Stimulated activated CD4-positive, alpha-beta T cell treated with anti-CD3 and anti-CD28 coated beads, Interleukin-4, amount 100 ng/mL, for 24 hours (primary cell): ENCODE results near the gene ARHGAP8.

Experiments
- DNase-seq: peaks from one replicate; pipeline ENCODE4 v3.0.0-alpha.2; 2020

ARHGAP8 gene

DNA sequence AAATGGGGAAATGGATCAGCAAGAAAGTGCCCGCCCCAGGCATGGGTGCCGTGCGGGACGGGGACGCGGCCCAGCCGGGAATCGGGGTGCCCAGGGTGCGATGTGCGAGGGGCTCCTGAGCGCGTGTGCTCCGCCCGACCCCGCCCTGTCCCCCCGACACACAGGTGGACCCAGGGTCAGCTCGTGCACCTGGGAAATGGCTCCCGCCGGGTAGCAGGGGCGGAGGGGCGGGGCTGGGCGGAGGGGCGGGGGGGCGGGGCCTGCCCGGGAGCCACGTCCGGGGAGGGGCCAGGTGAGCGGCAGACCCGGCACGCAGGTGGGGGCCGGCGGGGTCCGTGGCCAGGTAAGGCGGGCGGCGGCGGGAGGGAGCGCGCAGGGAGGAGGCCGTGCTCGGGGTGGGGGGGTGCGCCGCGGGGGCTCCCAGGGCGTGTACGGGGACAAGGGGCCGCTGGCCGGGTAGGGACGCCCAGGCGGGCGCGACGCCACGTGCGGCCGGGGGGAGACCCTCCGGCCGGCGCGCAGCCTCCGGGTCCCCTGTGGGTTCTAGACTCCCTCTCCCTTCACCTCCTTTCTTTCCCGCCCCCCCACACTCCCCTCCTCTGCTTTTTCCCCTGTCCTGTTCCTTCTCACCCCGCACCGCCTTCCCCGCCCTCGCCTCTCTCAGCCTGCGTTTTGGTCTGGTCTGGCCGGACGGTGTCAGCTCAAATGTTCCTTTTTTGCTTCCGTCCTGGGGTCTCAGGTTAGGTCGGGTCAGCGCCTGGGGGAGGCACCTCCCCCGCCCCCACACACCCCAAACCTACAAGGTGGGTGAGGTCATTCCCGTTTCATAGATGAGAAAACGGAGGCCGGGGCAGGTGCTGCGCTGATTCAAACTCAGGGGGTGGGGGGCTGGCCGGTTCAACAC is at the start of gene ARHGAP8:
ARHGAP8 (plus strand) TSS at position 291 of the 904 bp plus-strand sequence. CDS start 33,953 bp downstream, outside the sequence.
- DNase-seq: no peak

DNA sequence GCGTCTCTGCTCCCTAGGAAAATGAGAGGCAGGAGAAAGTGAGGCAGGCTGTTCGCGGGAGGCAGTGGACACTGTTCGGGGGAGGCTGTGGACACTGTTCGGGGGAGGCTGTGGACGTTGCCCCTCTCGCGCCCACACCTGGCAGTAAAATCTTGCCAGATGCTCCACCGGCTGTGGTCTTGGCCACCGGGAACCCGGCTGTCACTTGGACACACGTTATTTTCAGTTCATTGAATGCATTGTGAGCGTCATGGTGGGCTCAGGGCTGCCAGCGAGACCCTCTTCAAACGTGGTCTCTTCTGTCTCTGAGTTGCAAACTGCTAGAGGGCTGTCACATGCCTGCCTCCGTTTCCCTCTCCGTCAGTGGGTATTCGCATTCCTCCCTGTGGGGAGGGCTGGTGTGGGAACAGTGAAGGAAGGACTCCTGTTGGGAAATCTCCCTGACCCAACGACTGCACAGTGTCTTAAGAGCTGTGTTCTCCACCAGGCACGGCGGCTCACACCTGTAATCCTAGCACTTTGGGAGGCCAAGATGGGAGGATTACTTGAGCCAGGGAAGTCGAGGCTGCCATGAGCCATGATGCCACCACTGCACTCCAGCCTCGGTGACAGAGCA is 49.0 kb upstream of the ARHGAP8 start:
- no peak for DNase-seq

DNA sequence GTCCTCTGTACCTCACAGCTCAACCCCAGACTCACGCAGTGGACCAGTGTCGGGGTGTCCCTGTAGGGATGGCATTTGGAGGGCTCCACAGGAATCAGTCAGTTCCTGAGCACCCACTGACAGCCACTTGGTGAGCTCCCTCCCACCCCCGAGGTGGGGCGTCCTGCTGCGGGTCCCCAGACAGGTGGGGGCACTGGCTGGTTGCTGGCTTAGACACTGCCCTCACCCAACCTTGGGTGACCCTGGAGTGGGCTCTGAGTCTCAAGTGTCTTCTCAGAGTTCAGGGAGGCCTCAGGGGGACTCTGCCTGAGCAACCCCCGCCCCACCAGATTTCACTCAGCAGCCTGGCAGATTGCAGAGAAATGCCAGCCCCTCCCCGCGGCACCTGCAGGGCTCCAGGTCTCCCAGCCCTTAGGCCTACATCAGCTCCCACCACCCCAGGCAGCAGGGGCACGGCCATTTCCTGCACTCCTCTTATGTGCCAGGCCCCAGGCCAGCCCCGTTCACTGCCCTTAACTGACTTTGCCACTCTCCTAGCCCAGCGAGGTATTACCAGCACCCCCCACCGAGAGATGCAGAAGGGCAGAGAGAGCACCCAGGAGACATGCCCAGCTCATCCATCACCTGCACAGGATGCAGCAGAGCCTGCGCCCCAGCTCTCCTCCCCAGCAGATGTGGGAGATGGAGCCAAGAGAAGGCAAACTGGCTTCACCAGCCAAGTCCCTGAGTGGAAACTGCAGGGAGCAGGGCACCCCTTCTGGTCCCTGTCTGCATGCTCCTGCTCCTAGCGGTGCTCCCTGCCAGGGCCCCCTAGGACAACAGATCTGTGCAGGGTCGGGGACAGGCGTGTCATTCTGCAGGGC is 48.0 kb upstream of the ARHGAP8 start:
- no peak for DNase-seq

DNA sequence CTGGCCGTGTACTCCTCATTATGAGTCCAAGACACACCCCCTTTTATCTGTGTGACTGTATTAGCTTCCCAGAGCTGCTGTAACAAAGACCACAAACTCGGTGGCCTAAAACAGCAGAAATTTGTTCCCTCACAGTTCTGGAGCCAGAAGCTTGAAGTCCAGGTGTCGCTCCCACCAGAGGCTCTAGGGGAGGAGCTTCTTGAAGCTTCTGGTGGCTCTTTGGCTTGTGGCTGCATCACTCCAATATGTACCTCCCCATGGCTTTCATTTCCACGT is 47.4 kb upstream of the ARHGAP8 start:
- DNase-seq: no peak

DNA sequence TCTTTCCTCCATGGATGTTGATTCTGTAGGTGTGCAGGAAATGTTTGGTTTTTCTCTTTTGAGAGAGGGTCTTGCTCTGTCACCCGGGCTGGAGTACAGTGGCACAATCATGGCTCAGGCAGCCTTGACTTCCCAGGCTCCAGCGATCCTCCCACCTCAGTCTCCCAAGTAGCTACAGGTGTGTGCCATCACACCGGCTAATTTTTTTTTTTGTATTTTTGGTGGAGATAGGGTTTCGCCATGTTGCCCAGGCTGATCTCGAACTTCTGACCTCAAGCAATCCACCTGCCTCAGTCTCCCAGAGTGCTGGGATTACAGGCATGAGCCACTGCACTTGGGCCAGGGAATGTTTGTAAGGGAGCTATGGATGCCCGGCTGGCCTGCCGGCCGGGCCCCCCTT is 45.9 kb upstream of the ARHGAP8 start:
- DNase-seq: no peak

DNA sequence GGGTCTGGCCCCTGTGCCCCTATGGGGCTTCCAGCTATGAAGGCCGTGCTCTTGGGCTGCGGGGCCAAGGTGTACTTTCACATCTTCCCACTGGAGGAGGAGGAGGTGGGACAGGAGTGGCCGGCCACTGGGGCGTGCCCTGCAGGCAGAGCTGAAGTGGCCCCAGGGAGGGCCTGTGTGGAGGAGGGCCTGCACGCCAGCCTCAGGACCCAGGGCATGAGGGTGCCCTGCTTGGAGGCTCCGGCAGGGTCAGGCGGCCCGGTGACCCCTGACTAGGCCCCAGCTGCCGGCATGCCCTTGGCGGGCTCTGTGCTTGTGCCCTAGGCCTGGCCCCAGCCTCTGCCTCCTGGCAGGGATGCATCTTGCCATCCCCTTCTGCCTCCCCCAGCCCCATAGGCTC is 45.2 kb upstream of the ARHGAP8 start:
- no peak for DNase-seq

DNA sequence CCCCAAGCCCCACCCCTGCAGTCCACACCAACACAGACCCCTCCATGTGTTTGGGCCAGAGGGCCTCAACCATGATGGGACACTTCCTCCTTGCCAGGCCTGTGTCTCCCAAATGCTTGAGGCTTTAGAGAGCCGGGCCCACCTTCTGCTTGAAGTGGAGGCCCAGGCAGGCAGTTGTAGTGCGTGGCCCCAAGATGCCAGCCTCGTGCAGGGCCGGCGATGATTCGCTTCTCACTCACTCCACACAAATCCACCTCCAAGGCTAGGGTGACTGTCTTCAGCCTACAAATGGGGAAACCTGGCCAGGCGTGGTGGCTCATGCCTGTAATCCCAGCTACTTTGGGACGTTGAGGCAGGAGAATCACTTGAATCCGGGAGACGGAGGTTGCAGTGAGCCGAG is 44.6 kb upstream of the ARHGAP8 start:
- DNase-seq: no peak

DNA sequence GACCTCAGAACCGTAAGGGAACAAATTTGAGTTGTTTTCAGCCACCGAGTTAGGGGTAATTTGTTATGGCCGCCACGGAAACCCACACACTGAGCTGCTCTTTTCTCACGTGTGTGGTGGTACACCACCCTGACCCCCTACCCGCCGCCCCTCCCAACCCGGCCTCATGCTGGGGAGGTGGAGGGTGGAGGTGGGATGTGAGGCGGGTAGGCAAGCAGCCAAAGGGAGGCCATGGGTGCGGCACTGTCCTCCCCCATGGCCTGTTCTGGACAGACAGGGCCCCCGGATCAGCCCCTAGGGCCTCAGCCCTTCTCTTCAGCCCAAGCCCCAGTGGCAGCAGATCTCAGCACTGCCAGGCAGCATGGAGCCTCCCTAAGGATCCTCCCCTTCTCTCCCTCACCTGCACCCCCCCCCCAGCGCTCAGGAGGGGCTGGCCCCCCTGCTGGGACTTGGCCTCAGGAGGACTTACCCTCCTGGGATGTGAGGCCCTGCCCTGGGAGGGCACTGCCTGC is 42.4 kb upstream of the ARHGAP8 start:
- no peak for DNase-seq

DNA sequence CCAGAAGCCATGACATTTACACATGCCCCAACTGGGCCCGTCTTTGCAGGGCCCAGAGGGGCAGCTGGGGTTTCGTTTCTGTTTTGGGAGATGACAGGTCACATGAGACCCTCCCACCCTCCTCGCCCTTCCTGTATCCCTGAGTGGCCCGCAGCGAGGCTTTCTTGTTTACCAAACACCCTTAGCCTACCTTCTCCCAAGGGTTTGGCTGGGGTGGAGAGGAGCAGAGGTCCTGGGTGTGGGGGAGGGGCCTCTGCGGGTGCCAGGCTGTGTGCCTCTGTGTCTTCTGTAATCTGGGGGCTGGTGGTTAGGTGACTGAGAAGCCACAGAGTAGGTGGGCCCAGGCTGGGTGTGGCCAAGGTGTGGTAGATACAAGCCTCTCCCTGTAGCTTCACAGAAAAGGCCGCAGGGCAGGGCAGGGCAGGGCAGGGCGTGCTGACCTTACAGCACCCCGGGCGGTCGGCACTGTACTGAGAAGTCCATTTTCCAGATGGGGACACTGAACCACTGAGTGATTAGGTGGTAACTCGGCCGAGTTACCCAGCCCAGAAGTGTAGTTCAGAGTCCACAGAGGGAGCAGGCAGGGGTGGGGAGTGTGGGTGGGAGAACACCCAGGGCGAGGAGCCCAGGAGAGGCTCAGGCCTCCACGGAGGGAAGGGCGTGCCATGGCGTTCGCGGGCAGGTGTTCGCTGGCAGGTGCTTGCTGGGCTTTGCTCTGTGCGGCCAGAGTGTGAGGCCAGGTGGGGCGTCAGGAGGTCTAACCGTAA is 41.7 kb upstream of the ARHGAP8 start:
- peak; percentile 14 for DNase-seq

DNA sequence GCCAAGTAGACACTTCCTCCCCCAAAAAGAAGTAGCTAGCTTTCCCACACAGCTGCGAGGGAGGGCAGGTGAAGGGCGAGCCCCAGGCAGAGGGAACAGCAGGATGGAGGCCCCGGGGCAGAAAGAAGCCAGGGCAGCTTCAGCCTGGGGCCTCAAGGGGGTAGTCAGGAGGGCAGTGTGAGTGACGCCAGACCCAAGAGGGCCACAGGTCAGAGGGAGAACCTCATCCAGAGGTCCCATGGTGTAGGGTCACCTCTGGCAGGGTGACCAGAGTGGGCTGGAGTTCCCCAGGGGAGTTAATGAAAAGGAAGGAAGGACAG is 41.2 kb upstream of the ARHGAP8 start:
- DNase-seq: no peak

DNA sequence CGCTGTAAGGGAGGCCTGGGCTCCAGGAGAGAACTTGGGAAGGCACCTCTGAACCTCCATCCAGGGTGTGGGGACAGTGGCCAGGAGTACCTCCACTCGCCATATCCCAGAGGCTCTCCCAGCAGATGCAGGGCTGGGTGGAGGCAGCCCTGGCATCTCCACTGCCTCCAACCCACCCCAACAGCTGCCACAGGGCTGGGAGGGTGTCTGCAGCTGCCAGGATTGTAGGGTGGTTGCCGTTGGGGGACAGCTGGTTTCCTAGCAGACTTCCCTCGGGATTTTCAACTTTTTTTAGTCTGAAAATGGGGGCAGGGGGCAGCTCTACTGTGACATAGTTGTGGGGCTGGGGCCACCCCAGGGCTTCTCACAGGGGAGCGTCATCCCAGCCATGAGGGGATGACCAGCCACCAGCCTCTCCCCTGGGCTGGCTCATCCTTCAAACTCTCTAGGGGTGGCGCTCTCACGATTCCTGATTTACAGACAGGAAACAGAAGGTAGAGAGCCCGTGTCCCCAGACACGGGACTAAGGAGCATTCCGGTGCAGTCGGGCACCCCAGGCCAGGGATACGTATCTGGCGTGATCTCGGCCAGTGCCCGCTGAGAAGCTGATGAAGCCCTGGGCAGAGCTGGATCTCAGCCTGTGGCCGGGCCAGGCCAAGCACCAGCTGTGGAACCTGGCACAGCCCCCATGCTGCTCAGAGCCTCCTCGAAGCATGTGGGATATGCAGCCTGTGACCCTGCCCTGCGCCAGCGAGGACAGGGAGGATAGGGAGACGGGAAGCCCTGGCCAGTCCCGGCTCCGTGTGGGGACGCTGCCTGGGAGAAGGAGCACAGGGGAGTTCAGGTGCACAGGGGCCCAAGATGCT is 40.5 kb upstream of the ARHGAP8 start:
- DNase-seq: no peak

DNA sequence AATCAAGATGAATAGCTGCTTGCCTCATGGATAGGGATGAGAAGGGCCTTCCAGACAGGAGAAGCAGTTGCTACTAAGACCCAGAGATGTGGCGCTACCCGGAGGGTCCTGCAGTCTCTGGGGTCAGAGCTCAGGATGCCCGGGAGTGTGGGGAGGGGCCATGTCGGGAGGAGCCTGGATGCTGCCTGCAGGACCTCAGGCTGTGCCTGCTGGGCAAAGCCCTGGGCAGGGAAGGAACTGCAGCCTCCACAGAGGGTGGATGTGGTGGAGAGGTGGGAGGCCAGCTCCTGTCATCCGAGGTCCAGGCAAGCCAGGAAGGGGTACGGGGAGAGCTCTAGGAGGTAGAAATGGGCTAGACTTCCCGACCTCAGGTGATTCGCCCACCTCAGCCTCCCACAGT is 39.4 kb upstream of the ARHGAP8 start:
- no peak for DNase-seq

DNA sequence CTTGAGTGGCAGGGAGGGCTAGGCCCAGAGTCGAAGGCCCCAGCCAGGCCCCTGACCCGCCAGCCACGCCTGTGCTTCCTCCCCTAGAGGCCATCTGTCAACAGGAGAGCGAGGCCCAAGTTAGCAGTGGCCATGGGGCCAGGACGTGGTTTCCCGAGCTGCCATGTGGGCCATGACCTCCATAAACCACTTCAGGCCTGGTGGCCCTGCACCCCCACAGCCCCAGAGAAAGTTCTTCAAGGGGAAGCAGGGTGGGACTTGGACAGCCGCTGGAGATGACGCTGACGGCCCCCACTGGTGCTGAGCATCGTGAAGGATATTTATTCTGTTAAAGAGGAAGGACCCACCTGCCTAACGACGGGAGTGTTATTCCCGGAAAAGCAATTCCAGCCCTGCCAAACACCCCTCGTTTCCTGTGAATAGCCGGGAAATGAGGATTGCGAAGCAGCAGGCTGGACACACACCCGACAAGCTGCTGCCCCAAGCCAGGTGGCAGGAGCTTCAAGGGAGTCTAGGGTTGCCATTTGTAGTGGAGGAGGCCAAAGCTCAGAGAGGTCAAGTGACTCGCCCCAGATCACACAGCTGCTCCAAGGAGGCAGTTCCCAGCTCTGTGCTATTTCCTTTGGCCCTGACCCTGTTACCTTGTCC is 37.5 kb upstream of the ARHGAP8 start:
- no peak for DNase-seq

DNA sequence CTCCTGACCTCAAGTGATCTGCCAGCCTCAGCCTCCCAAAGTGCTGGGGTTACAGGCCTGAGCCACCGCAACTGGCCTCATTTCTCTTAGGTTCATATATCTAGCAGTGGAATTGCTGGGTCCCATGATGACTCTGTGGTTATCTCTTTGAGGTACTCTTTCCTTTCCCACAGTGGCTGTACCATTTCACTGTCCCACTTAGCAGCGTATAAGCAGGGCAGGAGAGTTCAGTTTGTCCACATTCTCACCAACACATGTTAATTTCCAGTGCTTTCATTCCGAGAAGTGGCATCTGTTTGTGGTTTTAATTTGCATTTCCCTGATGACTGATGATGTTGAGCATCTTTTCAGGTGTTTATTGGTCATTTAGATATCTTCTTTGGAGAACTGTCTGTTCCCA is 34.0 kb upstream of the ARHGAP8 start:
- no peak for DNase-seq

DNA sequence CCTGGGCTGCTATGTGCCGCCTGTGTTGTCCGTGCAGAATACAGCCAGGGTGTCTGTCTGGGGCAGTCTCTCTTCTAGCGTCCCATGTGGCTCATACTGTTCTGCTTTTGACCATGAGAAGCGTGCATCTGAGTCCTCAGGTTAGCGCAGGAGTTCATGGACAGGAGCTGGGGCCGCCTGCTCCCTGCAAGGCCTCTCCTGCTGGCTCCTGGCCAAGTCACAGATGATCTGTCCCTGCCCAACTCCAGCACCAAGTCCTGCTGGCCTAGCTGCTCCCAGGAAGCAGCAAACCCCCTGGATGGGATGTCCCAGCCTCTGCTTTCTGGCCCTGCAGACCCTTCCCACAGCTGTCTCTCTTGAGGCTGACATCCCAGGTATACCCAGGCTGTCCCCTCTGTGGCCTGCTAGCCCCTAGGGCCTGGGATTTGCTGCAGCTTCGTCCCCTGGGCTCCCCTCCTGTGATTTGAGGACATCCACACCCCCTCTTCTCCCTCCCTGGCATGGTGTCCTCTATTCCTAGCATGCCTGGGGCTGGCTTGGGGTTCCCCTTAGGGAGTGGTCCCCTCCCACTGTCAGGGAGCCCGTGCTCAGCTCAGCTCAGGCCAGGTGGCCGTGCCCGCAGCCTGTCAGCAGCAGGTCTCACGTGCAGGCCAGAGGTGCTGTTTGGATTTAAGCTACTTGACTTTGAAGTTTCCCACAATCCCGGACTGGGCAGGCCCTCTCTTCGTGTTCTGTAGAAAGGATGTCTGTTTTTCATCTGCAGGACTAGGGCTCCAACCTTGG is 32.6 kb upstream of the ARHGAP8 start:
- DNase-seq: no peak

DNA sequence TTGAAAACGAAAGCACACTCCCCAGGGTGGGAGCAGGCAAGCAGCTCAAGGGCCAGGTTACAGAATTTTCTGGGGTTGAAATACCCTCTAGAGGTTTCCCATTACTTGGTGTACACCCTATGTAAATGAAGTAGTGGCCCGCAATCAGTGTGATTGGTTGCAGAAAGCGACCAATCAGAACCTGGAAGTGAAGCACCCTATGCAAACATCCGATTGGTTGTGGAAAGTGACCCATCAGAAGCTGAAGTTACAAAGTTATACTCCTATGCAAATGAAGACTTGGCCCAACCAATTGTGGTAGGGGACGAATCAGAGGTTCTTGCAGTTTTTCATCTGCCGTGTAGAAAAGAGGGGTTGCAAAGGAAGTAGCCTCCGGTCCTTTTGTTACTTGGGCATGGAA is 31.2 kb upstream of the ARHGAP8 start:
- no peak for DNase-seq

DNA sequence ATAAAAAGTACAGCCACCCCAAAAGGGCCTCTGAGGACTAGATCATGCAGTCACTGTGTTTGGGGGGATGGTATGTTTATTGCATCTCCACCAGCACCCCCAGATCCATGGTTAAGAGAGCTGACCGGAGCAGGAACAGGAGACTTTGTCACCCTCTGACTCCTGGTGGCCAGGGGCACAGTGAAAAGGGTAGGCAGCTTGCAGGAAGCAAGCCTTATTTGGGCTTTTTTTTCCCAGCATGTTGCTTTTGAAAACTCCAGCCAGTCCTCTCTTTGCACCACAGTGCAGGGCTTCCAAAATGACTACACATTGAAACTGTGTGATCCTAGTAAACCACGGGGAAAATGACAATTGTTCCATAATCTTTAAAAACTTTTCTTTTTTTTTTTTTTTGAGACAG is 29.8 kb upstream of the ARHGAP8 start:
- no peak for DNase-seq

DNA sequence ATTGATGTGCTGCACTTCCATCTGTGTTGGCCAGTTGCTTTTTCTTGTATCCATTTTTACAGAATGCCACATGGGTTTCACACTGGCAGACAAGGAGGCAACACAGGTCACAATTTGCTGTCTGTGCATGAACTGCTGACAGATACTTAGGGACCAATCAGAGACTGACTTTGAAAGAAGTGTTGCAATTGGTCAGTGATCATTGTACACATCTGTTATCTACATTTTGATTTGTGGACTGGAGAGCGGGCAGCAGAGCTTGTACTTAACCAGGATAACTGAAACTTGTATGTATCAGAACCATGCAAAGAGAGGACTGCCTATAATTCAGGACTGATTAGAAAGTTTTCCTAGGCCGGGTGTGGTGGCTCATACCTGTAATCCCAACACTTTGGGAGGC is 28.6 kb upstream of the ARHGAP8 start:
- no peak for DNase-seq

DNA sequence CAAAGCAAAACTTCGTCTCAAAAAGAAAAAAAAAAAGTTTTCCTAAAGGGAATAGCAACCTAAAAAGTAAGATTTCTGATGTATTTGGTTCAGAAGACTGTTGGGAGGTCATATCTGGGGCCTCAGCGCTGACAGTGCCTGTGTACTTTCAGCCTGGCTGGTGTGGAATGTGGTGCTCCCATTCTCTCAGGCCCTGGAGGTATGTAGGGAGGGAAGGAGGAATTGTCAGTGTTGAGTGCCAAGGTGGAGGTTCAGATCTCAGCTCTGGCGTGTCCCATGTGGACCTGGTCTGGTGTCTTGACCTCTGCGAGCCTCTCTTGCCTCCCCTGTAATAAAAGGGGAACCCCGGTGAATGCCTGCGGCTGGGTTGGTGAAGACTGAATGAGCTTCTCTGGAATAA is 28.0 kb upstream of the ARHGAP8 start:
- no peak for DNase-seq

DNA sequence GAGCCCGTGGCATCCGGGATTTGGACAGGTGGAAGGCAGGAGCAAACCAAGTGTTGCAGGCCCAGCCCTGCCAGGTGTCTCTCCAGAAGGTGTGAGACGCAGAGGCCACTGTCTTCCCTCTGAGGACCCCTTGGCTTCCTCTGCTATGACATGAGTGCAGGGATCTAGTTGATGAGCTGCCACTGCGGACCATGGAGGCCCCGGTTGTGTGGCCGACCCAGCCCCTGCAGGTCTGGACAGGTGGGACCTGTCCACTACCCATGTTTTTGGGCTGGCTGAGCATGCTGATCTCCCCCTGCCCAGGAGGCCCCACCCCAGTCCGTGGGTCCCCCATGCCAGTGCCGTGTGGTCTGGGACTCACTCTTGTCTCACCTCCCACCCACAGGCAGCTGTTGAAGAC is 27.5 kb upstream of the ARHGAP8 start:
- DNase-seq: no peak

DNA sequence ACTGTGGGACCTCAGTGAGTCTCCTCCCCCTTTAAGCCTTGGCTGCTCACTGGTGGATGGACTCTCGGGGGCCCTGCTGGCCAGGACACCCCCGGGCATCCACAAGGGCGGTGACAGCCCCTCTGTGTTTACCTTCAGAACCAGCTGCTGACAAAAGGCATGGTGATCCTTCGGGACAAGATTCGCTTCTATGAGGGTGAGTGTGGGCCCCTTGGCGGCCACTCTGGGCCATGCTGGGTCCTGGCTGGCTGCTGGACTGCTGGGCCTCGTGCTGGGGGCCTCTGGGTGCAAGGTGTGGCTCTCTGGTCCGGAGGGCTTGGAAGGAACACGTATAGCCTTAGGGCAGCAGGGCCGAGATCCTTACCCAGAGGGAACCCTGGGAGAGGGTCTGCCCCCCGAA is 25.9 kb upstream of the ARHGAP8 start:
- no peak for DNase-seq
